HAP-1 (cell line): ENCODE data around the gene MTHFD1L.
A peak's percentile ranks its signal among the peaks of the same experiment; 100 is the strongest.
"Not testable (repeated sequence)": the region's sequence is repeated elsewhere in the genome, so short reads cannot be mapped to it uniquely, and the experiment has no call there.

Experiments used
- DNase-seq, 2 experiments: peaks; one replicate each; pipeline ENCODE4 v3.0.0-alpha.2; 2016 to 2020; ENCODE audit warnings: low spot score in 2 of 2
- H3K27me3 ChIP-seq: fragments of 250-450 bp; sonication (Bioruptor Pico); 2 replicates; pipeline ENCODE4 v1.5.1; 2020; ENCODE audit warnings: low read depth, mild to moderate bottlenecking, moderate library complexity
- H3K36me3 ChIP-seq: fragments of 250-450 bp; sonication (Bioruptor Pico); replicated peaks from 2 replicates; pipeline ENCODE4 v1.5.1; 2020; ENCODE audit warnings: mild to moderate bottlenecking
- H3K4me1 ChIP-seq: fragments of 250-450 bp; sonication (Bioruptor Pico); 2 replicates; pipeline ENCODE4 v1.5.1; 2020; ENCODE audit warnings: mild to moderate bottlenecking
- H3K4me3 ChIP-seq: fragments of 250-450 bp; sonication (Bioruptor Pico); 2 replicates; pipeline ENCODE4 v1.5.1; 2020; ENCODE audit warnings: mild to moderate bottlenecking, moderate library complexity
- H3K9me3 ChIP-seq: fragments of 250-450 bp; sonication (Bioruptor Pico); 2 replicates; pipeline ENCODE4 v1.5.1; 2020; ENCODE audit warnings: mild to moderate bottlenecking, moderate library complexity
- in situ Hi-C: fragments of 300-500 bp; cut with MboI; formaldehyde crosslinking; loops from 3 replicates; pipeline ENCODE4 v1.14.3; 2020; ENCODE audit warnings: low sequenced_read_pairs, inconsistent platforms, mixed read lengths

MTHFD1L gene

GRCh38 chr6:151121900-151122299 lies 256.4 kb downstream of the MTHFD1L start:
- no peak for DNase-seq
- in situ Hi-C loops = no loop called here

GRCh38 chr6:151123641-151124040 lies 258.1 kb downstream of the MTHFD1L start:
- in situ Hi-C loops, H3K4me1 ChIP-seq, H3K9me3 ChIP-seq: not testable (repeated sequence)

More at GRCh38 chr6:151121900-151122299, 256.4 kb downstream of the MTHFD1L start:
- Histone ChIP-seq H3K27me3 (no peaks in the 10 kb centered on the region), H3K36me3 (no peaks in the 10 kb centered on the region), H3K9me3 (no peaks in the 10 kb centered on the region), H3K4me3 (no peak overlapping the region), H3K4me1 (peaks cover 4% of the 10 kb centered on the region; the same call in 1 of the 2 replicates)

GRCh38 chr6:151125242-151125641 lies 259.7 kb downstream of the MTHFD1L start:
- in situ Hi-C loops, H3K27me3 ChIP-seq, H3K36me3 ChIP-seq, H3K9me3 ChIP-seq, DNase-seq, H3K4me3 ChIP-seq: not testable (repeated sequence)
- peaks cover 14% of the 10 kb centered on the region for H3K4me1 ChIP-seq

More at GRCh38 chr6:151123641-151124040, 258.1 kb downstream of the MTHFD1L start:
- not testable (repeated sequence) for H3K4me3 ChIP-seq, DNase-seq, H3K27me3 ChIP-seq, H3K36me3 ChIP-seq

GRCh38 chr6:151125651-151126416 lies 260.3 kb downstream of the MTHFD1L start:
- H3K27me3 ChIP-seq, in situ Hi-C loops, DNase-seq, H3K36me3 ChIP-seq, H3K9me3 ChIP-seq, H3K4me3 ChIP-seq: not testable (repeated sequence)
- H3K4me1 ChIP-seq = peaks cover 12% of the 10 kb centered on the region

GRCh38 chr6:151126417-151126724 lies 260.9 kb downstream of the MTHFD1L start:
- DNase-seq, in situ Hi-C loops: not testable (repeated sequence)
- H3K4me1 ChIP-seq = peaks cover 12% of the 10 kb centered on the region

GRCh38 chr6:151127133-151127798 lies 261.8 kb downstream of the MTHFD1L start:
- H3K27me3 ChIP-seq, DNase-seq, H3K4me3 ChIP-seq, in situ Hi-C loops, H3K9me3 ChIP-seq, H3K36me3 ChIP-seq: not testable (repeated sequence)
- peaks cover 12% of the 10 kb centered on the region for H3K4me1 ChIP-seq

More at GRCh38 chr6:151126417-151126724, 260.9 kb downstream of the MTHFD1L start:
- not testable (repeated sequence) for H3K4me3 ChIP-seq, H3K36me3 ChIP-seq, H3K27me3 ChIP-seq, H3K9me3 ChIP-seq

GRCh38 chr6:151128763-151129370 lies 263.4 kb downstream of the MTHFD1L start:
- H3K4me1 ChIP-seq = peaks cover 12% of the 10 kb centered on the region
- H3K27me3 ChIP-seq = no peaks in the 10 kb centered on the region
- H3K4me3 ChIP-seq = no peak overlapping the region
- in situ Hi-C loops = no loop called here
- H3K36me3 ChIP-seq = no peaks in the 10 kb centered on the region
- DNase-seq = peak in 1 of 2 experiments; percentile 15
- no peaks in the 10 kb centered on the region for H3K9me3 ChIP-seq

- DNase-seq = no peak
- H3K4me1 ChIP-seq = peaks cover 12% of the 10 kb centered on the region
- in situ Hi-C loops = no loop called here
- H3K36me3 ChIP-seq = no peaks in the 10 kb centered on the region
- no peaks in the 10 kb centered on the region for H3K9me3 ChIP-seq
- H3K27me3 ChIP-seq = no peaks in the 10 kb centered on the region
- no peak overlapping the region for H3K4me3 ChIP-seq
These were observed 264.8 kb downstream of the MTHFD1L start for GRCh38 chr6:151130329-151130728.

GRCh38 chr6:151131324-151132007 lies 266.0 kb downstream of the MTHFD1L start:
- no peak for DNase-seq
- H3K4me1 ChIP-seq = peaks cover 12% of the 10 kb centered on the region
- no peak overlapping the region for H3K4me3 ChIP-seq
- in situ Hi-C loops = no loop called here
- H3K36me3 ChIP-seq = no peaks in the 10 kb centered on the region
- H3K9me3 ChIP-seq = no peaks in the 10 kb centered on the region
- no peaks in the 10 kb centered on the region for H3K27me3 ChIP-seq

- Histone ChIP-seq H3K27me3 (no peaks in the 10 kb centered on the region), H3K4me3 (no peak overlapping the region), H3K36me3 (no peaks in the 10 kb centered on the region), H3K9me3 (no peaks in the 10 kb centered on the region), H3K4me1 (peaks cover under 1% of the 10 kb centered on the region)
- in situ Hi-C loops = no loop called here
- no peak for DNase-seq
These were observed 270.7 kb downstream of the MTHFD1L start for GRCh38 chr6:151136141-151136755.

- no peak for DNase-seq
- in situ Hi-C loops = no loop called here
- H3K4me1 ChIP-seq = peaks cover 8% of the 10 kb centered on the region
- H3K27me3 ChIP-seq = no peaks in the 10 kb centered on the region
- H3K36me3 ChIP-seq = no peaks in the 10 kb centered on the region
- no peaks in the 10 kb centered on the region for H3K9me3 ChIP-seq
- H3K4me3 ChIP-seq = no peak overlapping the region
These were observed 272.0 kb downstream of the MTHFD1L start for GRCh38 chr6:151137542-151137941.

- Histone ChIP-seq H3K4me1 (peaks cover 8% of the 10 kb centered on the region), H3K36me3 (no peaks in the 10 kb centered on the region), H3K4me3 (no peak overlapping the region), H3K27me3 (no peaks in the 10 kb centered on the region), H3K9me3 (no peaks in the 10 kb centered on the region)
- in situ Hi-C loops = no loop called here
- no peak for DNase-seq
These were observed 274.0 kb downstream of the MTHFD1L start for GRCh38 chr6:151139524-151139923.

- Histone ChIP-seq H3K9me3 (no peaks in the 10 kb centered on the region), H3K27me3 (no peaks in the 10 kb centered on the region), H3K4me1 (peaks cover 8% of the 10 kb centered on the region), H3K36me3 (no peaks in the 10 kb centered on the region), H3K4me3 (no peak overlapping the region)
- DNase-seq = no peak
- in situ Hi-C loops = no loop called here
These were observed 275.3 kb downstream of the MTHFD1L start for GRCh38 chr6:151140767-151141166.
